HG03139 (cell line): ENCODE results near the gene VSIG8.

Source experiments
- ATAC-seq: cut with Tn5 transposase; IDR thresholded peaks from one replicate; pipeline ENCODE4 v1.9.1; 2021; ENCODE audit not compliant: unreplicated experiment

VSIG8 gene

GRCh38 chr1:159884296-159884695 is 21.8 kb upstream of the VSIG8 start:
- no peak for ATAC-seq

DNA sequence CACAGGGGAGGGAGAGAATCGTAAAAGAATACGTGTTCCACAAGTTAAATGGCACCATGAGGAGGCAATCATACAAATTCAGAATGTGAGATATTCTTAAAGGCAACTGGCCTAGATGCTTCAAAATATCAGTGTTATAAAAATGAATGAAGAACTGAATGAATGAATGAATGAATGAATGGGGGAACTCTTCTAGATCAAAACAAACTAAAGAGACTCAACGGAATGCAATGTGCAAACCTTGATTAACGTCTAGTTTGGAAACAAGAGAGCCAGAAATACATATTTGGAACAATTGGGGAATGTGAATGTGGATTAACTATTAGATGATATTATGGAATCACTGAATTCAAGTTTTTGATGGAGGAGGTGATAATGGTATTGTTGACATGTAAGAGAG is 20.7 kb upstream of the VSIG8 start:
- ATAC-seq, result no peak

- ATAC-seq, result no peak
Observed at GRCh38 chr1:159882527-159882862, 20.0 kb upstream of the VSIG8 start.

GRCh38 chr1:159881622-159882526 is 19.4 kb upstream of the VSIG8 start:
- ATAC-seq, result no peak

DNA sequence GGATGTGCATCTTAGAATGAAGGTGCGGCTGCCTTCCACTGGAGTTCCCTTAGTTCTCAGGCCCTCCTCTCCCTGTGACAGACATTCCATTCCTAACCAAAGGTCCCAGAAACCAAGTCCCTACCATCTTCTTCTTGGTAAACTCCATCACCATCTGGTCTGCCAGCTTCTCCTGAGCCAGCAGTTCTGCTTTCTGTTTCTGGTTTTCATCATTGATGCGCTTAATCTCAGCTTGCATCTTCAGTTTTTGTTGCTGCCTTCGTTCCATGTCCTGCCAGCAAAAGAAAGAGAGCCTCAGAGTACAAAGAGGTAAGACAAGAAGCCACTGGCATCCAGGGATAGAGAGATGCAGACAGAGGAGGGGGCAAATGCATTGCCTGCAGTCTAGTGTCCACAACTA is 18.0 kb upstream of the VSIG8 start:
- ATAC-seq, result no peak

DNA sequence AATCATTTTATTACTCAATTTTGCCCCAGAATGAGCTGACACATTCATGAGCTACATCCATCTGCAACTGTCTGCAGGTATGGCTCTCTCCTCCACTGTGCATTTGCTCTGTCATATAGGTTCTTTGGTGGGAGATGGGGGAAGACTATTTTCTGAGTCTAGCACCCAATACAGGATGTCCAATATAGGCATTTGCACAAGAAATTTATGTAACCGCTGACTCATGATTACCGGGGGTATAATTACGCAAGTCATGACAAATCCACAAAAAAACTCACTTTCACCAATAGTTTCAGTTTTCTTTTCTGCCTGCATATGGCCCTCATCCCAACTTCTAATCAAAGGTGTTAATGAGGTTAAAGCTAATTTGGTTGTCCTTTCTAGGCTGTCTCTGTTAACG is 17.5 kb upstream of the VSIG8 start:
- no peak for ATAC-seq

DNA sequence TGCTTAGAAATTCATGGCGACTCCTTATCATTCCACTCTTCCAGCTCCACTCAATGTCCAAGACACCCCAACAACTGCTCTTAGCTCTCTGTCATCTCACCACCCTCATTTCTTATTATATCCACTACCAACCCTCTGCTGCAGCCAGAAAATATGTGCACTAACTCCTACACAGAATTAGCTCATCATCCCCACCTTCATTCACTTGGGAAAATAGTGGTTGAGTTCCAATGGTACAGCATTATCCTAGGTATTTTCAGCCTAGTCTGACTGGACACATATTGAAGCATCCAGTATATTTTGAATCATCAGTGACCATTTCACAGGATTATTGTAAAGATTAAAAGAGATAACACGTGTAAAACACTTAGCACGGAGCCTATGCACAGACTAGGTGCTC is 16.7 kb upstream of the VSIG8 start:
- ATAC-seq, result no peak

- ATAC-seq, result no peak
Observed at GRCh38 chr1:159877695-159878444, 15.4 kb upstream of the VSIG8 start.

- ATAC-seq, result no peak
Observed at GRCh38 chr1:159873530-159874143, 11.2 kb upstream of the VSIG8 start.

- no peak for ATAC-seq
Observed at GRCh38 chr1:159872891-159873290, 10.4 kb upstream of the VSIG8 start.

GRCh38 chr1:159870704-159871103 is 8.2 kb upstream of the VSIG8 start:
- no peak for ATAC-seq

DNA sequence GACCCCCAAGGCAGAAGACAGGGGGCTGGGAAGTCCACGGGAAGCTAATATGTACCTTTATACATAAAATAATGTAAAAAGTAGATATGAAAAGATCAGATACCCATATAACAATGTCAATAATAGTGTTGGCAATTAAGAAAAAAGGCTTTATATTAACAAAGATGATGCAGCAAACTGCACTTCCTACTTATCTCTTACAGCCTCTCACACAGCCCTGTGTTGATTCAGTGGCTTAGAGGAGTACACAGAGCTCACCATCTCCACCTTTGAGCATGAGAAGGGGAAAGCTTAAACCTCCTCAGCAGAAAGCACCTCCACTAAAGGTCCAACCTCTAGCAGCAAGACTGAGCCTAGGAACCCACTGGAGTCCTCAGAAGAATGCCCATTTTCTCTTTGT is 7.2 kb upstream of the VSIG8 start:
- no peak for ATAC-seq

GRCh38 chr1:159869173-159869572 is 6.7 kb upstream of the VSIG8 start:
- no peak for ATAC-seq

DNA sequence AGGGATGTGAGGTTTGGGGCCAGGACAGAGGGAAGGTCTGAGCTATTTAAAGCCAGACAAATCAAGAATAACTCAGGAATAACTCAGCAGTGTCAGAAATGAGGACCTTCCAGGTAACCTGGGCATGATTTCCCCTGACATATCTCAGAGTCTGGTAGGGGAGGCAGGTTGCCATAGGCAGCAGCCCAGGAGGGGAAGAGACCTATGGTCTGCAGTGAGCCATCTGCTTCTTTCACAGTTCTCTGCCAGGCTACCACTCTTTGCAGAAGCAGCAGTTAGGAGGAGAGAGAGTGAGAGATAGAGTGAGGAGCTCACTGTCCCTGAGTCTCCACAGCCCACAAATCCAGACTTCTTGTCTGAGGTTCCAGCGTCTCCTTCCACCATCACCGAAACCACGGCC is 6.3 kb upstream of the VSIG8 start:
- ATAC-seq, result no peak

- ATAC-seq, result no peak
Observed at GRCh38 chr1:159867664-159868026, 5.2 kb upstream of the VSIG8 start.

- ATAC-seq, result no peak
Observed at GRCh38 chr1:159866905-159867663, 4.6 kb upstream of the VSIG8 start.

DNA sequence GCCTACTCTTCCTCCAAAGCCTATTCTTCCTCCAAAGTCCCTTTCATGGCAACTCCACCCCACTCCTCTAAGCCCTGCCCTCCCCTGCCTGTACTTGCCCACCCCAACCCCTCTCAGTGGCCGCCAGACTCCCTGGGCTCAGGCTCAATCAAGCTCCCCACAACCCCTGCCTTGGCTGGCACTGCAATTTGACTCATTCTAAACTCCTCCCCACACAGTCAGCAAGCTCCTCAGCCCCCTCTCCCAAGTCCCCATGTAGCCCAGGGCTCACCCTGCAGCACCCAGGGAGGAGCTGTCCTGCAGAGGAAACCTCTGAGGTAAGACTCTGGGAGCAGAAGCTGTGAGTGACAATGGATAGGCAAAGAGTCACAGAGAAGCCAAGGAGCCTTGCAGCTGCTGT is 3.6 kb upstream of the VSIG8 start:
- no peak for ATAC-seq

GRCh38 chr1:159864262-159864661 is 1.8 kb upstream of the VSIG8 start:
- no peak for ATAC-seq

DNA sequence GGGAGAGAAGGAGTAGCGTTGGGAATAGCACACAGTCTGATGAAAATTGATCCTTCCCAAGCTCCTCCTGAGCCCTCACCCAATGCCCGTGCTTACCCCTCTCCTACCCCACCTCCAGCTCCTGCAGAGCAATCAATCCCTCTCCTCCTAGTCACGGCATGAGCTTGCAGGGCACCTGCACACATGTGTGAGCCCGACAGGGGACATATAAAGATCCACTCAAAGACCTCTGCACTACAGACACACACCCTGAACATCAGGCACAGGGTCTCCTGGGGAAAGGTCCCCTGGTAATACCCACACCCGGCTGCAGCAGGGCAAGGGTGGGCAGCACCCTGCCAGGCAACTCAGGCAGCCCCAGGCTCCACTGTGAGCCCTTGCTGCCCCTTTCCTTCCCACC is 426 bp downstream of the VSIG8 start:
- ATAC-seq, result no peak

- no peak for ATAC-seq
Observed at GRCh38 chr1:159861218-159861617, 1.2 kb downstream of the VSIG8 start.

DNA sequence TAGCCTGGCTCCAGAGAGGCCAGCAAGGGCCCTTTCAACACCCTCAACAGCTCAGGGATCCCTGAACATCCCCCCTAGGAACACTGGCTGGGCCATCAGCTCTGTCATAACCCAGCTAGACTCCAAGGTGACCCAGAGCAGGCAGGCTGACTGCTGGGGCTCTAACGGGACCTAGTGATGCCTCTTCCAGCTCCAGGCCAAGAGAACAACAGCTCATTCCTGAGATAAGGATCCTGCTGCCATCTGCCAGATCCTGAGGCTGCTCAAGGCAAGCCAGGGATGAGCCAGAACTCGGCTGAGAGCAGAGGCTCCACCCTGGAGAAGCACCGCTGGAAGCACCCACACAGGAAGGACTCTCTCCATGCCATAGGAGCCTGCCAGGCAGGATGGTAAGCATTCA is 2.0 kb downstream of the VSIG8 start:
- no peak for ATAC-seq
